Upper lobe of left lung (tissue), 4 donors: ENCODE results near the gene POFUT1.

Source experiments
- POLR2A ChIP-seq, 4 donors: fragments of 450-650 bp; IDR thresholded peaks; one replicate each; pipeline ENCODE4 v1.5.1; 2016 to 2017; ENCODE audit warnings: antibody characterized with exemption in 4 of 4, mild to moderate bottlenecking in 2 of 4
- TF ChIP-seq, protein P1 (sequence below), 6 experiments: fragments of 450-650 bp in 4 of 6; fragments of 200-600 bp in 2 of 6; sonication (generic) in 2 of 6; IDR thresholded peaks; one replicate each; pipeline ENCODE4 v1.5.1; 2016 to 2019; ENCODE audit warnings: antibody characterized with exemption in 6 of 6

GRCh38 chr20:32209850-32210605 is 2.3 kb downstream of the POFUT1 start:
- TF ChIP-seq, protein P1, sequence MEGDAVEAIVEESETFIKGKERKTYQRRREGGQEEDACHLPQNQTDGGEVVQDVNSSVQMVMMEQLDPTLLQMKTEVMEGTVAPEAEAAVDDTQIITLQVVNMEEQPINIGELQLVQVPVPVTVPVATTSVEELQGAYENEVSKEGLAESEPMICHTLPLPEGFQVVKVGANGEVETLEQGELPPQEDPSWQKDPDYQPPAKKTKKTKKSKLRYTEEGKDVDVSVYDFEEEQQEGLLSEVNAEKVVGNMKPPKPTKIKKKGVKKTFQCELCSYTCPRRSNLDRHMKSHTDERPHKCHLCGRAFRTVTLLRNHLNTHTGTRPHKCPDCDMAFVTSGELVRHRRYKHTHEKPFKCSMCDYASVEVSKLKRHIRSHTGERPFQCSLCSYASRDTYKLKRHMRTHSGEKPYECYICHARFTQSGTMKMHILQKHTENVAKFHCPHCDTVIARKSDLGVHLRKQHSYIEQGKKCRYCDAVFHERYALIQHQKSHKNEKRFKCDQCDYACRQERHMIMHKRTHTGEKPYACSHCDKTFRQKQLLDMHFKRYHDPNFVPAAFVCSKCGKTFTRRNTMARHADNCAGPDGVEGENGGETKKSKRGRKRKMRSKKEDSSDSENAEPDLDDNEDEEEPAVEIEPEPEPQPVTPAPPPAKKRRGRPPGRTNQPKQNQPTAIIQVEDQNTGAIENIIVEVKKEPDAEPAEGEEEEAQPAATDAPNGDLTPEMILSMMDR (IDR thresholded peaks at IDR 0.05), result no peak
- TF ChIP-seq POLR2A (IDR thresholded peaks at IDR 0.05), result no peak
